Neuronal stem cell (in vitro differentiated cells): ENCODE measurements around the gene PRSS33.

Experiments used
- DNase-seq: peaks from one replicate; pipeline ENCODE4 v3.0.0-alpha.2; 2013; ENCODE audit warnings: low spot score
- H2AFZ ChIP-seq: one replicate; pipeline ENCODE4 v1.6.1; 2013; ENCODE audit warnings: mild to moderate bottlenecking, low read length, inconsistent platforms
- H2AK5ac ChIP-seq: 2 replicates; pipeline ENCODE4 v1.6.1; 2013; ENCODE audit warnings: low read depth, mild to moderate bottlenecking, inconsistent platforms, low read length, moderate library complexity, mixed read lengths
- H2BK120ac ChIP-seq: 2 replicates; pipeline ENCODE4 v1.6.1; 2013; ENCODE audit warnings: low read depth, mild to moderate bottlenecking, inconsistent platforms, low read length, moderate library complexity, mixed read lengths
- H2BK12ac ChIP-seq: one replicate; pipeline ENCODE4 v1.6.1; 2013; ENCODE audit warnings: low read length, inconsistent platforms
- H2BK15ac ChIP-seq: 2 replicates; pipeline ENCODE4 v1.6.1; 2013; ENCODE audit warnings: mild to moderate bottlenecking, low read length, inconsistent platforms, mixed read lengths
- H2BK5ac ChIP-seq: one replicate; pipeline ENCODE4 v1.6.1; 2013; ENCODE audit warnings: inconsistent platforms, mild to moderate bottlenecking, low read length, moderate library complexity
- H3K14ac ChIP-seq: one replicate; pipeline ENCODE4 v1.6.1; 2013; ENCODE audit warnings: low read length, inconsistent platforms
- H3K18ac ChIP-seq: 2 replicates; pipeline ENCODE4 v1.6.1; 2013; ENCODE audit warnings: low read length, inconsistent platforms
- H3K23ac ChIP-seq: 2 replicates; pipeline ENCODE4 v1.6.1; 2013; ENCODE audit warnings: low read depth, mild to moderate bottlenecking, mixed read lengths, low read length, inconsistent platforms; ENCODE audit not compliant: poor library complexity
- H3K27ac ChIP-seq: replicated peaks from 3 replicates; pipeline ENCODE4 v1.5.1; 2013; ENCODE audit warnings: low read length, inconsistent platforms
- H3K27me3 ChIP-seq, 3 experiments: 2 replicates each; pipeline ENCODE4 v1.6.1; 2013; ENCODE audit warnings: low read length in 3 of 3, mild to moderate bottlenecking in 2 of 3, inconsistent platforms in 1 of 3, low read depth in 1 of 3, mixed read lengths in 1 of 3, moderate library complexity in 1 of 3; ENCODE audit not compliant: control insufficient read depth in 3 of 3, insufficient read depth in 3 of 3
- H3K36me3 ChIP-seq, 2 donors: replicated peaks in 1 of 2; 2 replicates each; pipeline ENCODE4 v1.6.1; 2013; ENCODE audit warnings: low read length in 2 of 2; ENCODE audit not compliant: control insufficient read depth in 2 of 2, insufficient read depth in 2 of 2
- H3K4ac ChIP-seq: 2 replicates; pipeline ENCODE4 v1.6.1; 2013; ENCODE audit warnings: inconsistent platforms, mild to moderate bottlenecking, low read length, moderate library complexity
- H3K4me1 ChIP-seq, 2 donors: 1 replicate in 1 of 2; 2 replicates in 1 of 2; pipeline ENCODE4 v1.6.1; 2013; ENCODE audit warnings: low read length in 2 of 2, low read depth in 1 of 2; ENCODE audit not compliant: control insufficient read depth in 2 of 2, insufficient read depth in 1 of 2
- H3K4me2 ChIP-seq: one replicate; pipeline ENCODE4 v1.6.1; 2013; ENCODE audit warnings: mild to moderate bottlenecking, low read length, inconsistent platforms; ENCODE audit not compliant: insufficient read depth, poor library complexity, severe bottlenecking
- H3K4me3 ChIP-seq, 2 donors: 2 replicates each; pipeline ENCODE4 v1.5.1; 2013; ENCODE audit warnings: low read length in 2 of 2, mild to moderate bottlenecking in 2 of 2, inconsistent platforms in 1 of 2, moderate library complexity in 1 of 2
- H3K79me1 ChIP-seq: one replicate; pipeline ENCODE4 v1.6.1; 2013; ENCODE audit warnings: low read depth, mild to moderate bottlenecking, inconsistent platforms, low read length, moderate library complexity
- H3K9ac ChIP-seq: one replicate; pipeline ENCODE4 v1.6.1; 2013; ENCODE audit warnings: mild to moderate bottlenecking, low read depth, low read length, inconsistent platforms; ENCODE audit not compliant: poor library complexity
- H3K9me3 ChIP-seq, 2 donors: replicated peaks in 1 of 2; 2 replicates each; pipeline versions ENCODE3 to v1.6.1; 2013; ENCODE audit warnings: low read length in 2 of 2, mild to moderate bottlenecking in 2 of 2, inconsistent platforms in 1 of 2, low read depth in 1 of 2, mixed read lengths in 1 of 2, moderate library complexity in 1 of 2; ENCODE audit not compliant: control insufficient read depth in 2 of 2, insufficient read depth in 1 of 2
- H4K8ac ChIP-seq: one replicate; pipeline ENCODE4 v1.6.1; 2013; ENCODE audit warnings: low read depth, mild to moderate bottlenecking, inconsistent platforms, low read length, moderate library complexity
- H4K91ac ChIP-seq: one replicate; pipeline ENCODE4 v1.6.1; 2013; ENCODE audit warnings: low read length, low read depth, mild to moderate bottlenecking, inconsistent platforms; ENCODE audit not compliant: poor library complexity
- WGBS, 2 donors: extraction: QIAGEN DNeasy Blood & Tissue Kit; methylation state at CpG; one replicate each; pipeline ENCODE4 v1.1.7; 2013; ENCODE audit warnings: missing lambda C conversion rate in 2 of 2, mixed read lengths in 1 of 2; ENCODE audit not compliant: insufficient read length in 2 of 2, insufficient replicate concordance in 1 of 2; ENCODE audit errors: extremely low coverage in 2 of 2; 5-methylcytosine and 5-hydroxymethylcytosine counted together

Gene PRSS33

GRCh38 chr16:2751577-2752034 lies 35.8 kb downstream of the PRSS33 start:
- peak overlapping the region; percentile 67 for H2BK15ac ChIP-seq
- H3K27me3 ChIP-seq: no peaks in the 10 kb centered on the region
- no peak overlapping the region for H3K14ac ChIP-seq
- H4K91ac ChIP-seq: peak overlapping the region; percentile 94
- peak overlapping the region; percentile 100 for H2BK5ac ChIP-seq
- H3K9me3 ChIP-seq: no peaks in the 10 kb centered on the region
- peaks cover 8 to 49% of the 10 kb centered on the region in 2 donors for H3K36me3 ChIP-seq
- peak overlapping the region; percentile 99 for H3K4ac ChIP-seq
- peak overlapping the region; percentile 99 for H3K23ac ChIP-seq
- DNase-seq: no peak
- H2AFZ ChIP-seq: peak overlapping the region; percentile 94
- peak overlapping the region; percentile 99 for H4K8ac ChIP-seq
- peak overlapping the region; percentile 73 for H2BK120ac ChIP-seq
- H3K4me2 ChIP-seq: peak overlapping the region; percentile 60
- H3K9ac ChIP-seq: peak overlapping the region; percentile 79
- H2AK5ac ChIP-seq: peak overlapping the region; percentile 98
- peaks cover 13 to 17% of the 10 kb centered on the region in 2 donors for H3K4me1 ChIP-seq
- H2BK12ac ChIP-seq: no peak overlapping the region
- peaks cover 6% of the 10 kb centered on the region for H3K79me1 ChIP-seq
- peak overlapping the region; percentile 96 to 99 for H3K4me3 ChIP-seq
- WGBS, 2 donors: no CpG with 5 or more reads among the region's 23 CpGs
- H3K18ac ChIP-seq: peak overlapping the region; percentile 100
- peak overlapping the region; percentile 100 for H3K27ac ChIP-seq

- no peak overlapping the region for H3K9ac ChIP-seq
- no peak overlapping the region for H4K8ac ChIP-seq
- H2BK15ac ChIP-seq: no peak overlapping the region
- H4K91ac ChIP-seq: no peak overlapping the region
- no CpG with 5 or more reads among the region's 6 CpGs for WGBS, 2 donors
- no peak overlapping the region for H2BK5ac ChIP-seq
- H3K27me3 ChIP-seq: no peaks in the 10 kb centered on the region
- no peak overlapping the region for H3K23ac ChIP-seq
- H3K4me3 ChIP-seq: no peak overlapping the region
- no peak overlapping the region for H3K4me2 ChIP-seq
- H2AFZ ChIP-seq: no peak overlapping the region
- peaks cover 3% of the 10 kb centered on the region for H3K79me1 ChIP-seq
- no peak overlapping the region for H2BK120ac ChIP-seq
- H3K4me1 ChIP-seq: peaks cover 13% of the 10 kb centered on the region in 2 donors
- no peaks in the 10 kb centered on the region for H3K9me3 ChIP-seq
- H3K27ac ChIP-seq: no peak overlapping the region
- peaks cover 5 to 33% of the 10 kb centered on the region in 2 donors for H3K36me3 ChIP-seq
- H3K4ac ChIP-seq: no peak overlapping the region
- H2AK5ac ChIP-seq: no peak overlapping the region
- H3K18ac ChIP-seq: no peak overlapping the region
- no peak for DNase-seq
- H3K14ac ChIP-seq: no peak overlapping the region
- no peak overlapping the region for H2BK12ac ChIP-seq
Observed at GRCh38 chr16:2749936-2750335, 37.4 kb downstream of the PRSS33 start.

GRCh38 chr16:2749476-2749875 lies 37.9 kb downstream of the PRSS33 start:
- Histone ChIP-seq H2AK5ac (no peak overlapping the region), H2BK12ac (no peak overlapping the region), H3K36me3 (peaks cover 4 to 28% of the 10 kb centered on the region in 2 donors), H3K4ac (no peak overlapping the region), H3K4me3 (no peak overlapping the region), H3K9me3 (no peaks in the 10 kb centered on the region), H3K4me1 (peaks cover 8 to 10% of the 10 kb centered on the region in 2 donors), H4K8ac (no peak overlapping the region), H4K91ac (no peak overlapping the region), H2BK120ac (no peak overlapping the region), H2BK5ac (no peak overlapping the region), H3K18ac (no peak overlapping the region), H2BK15ac (no peak overlapping the region), H3K27ac (no peak overlapping the region), H3K14ac (no peak overlapping the region), H3K79me1 (peaks cover 3% of the 10 kb centered on the region), H3K27me3 (no peaks in the 10 kb centered on the region), H3K9ac (no peak overlapping the region), H3K4me2 (no peak overlapping the region), H3K23ac (no peak overlapping the region), H2AFZ (no peak overlapping the region)
- no peak for DNase-seq
- WGBS, 2 donors: no CpG with 5 or more reads among the region's 5 CpGs

- Histone ChIP-seq H3K14ac (no peak overlapping the region), H3K18ac (no peak overlapping the region), H2BK15ac (no peak overlapping the region), H3K4me3 (peak overlapping the region in 1 of 2 donors; percentile 36), H3K27me3 (no peaks in the 10 kb centered on the region), H2BK12ac (no peak overlapping the region), H3K79me1 (peaks cover 3% of the 10 kb centered on the region), H3K36me3 (peaks cover 2 to 22% of the 10 kb centered on the region in 2 donors), H2BK120ac (no peak overlapping the region), H2AFZ (no peak overlapping the region), H3K9ac (no peak overlapping the region), H3K4me2 (no peak overlapping the region), H4K8ac (no peak overlapping the region), H3K4ac (no peak overlapping the region), H3K9me3 (no peaks in the 10 kb centered on the region), H3K27ac (no peak overlapping the region), H2AK5ac (no peak overlapping the region), H3K4me1 (peaks cover 5 to 7% of the 10 kb centered on the region in 2 donors), H3K23ac (no peak overlapping the region), H2BK5ac (no peak overlapping the region), H4K91ac (no peak overlapping the region)
- no CpG with 5 or more reads among the region's 7 CpGs for WGBS, 2 donors
- no peak for DNase-seq
Observed at GRCh38 chr16:2748757-2749455, 38.5 kb downstream of the PRSS33 start.
